GM18870 (cell line): ENCODE measurements around the gene RRP1B.
"Not testable (repeated sequence)": the region's sequence is repeated elsewhere in the genome, so short reads cannot be mapped to it uniquely, and the experiment has no call there.

Experiments
- ATAC-seq: cut with Tn5 transposase; IDR thresholded peaks from one replicate; pipeline ENCODE4 v1.9.1; 2021; ENCODE audit warnings: moderate library complexity; ENCODE audit not compliant: unreplicated experiment

The RRP1B gene

DNA sequence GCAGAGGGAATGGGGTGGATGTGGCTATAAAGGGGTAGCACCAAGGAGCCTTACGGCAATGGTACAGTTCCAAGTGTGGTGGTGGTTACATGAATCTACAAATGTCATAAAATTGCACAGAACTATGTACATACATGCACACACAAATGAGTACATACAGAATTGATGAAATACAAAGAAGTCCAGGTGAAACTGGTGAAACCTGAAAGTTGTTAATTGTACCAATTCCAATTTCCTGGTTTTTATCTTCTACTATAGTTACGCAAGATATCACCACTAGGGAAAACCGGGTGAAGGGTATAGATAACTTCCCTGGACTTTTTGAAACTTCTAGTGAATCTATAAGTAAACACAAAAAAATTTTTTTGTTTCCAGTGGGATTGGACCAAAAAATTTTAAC, 19.0 kb upstream of the RRP1B start:
- ATAC-seq: no peak

GRCh38 chr21:43643193-43643592, 16.2 kb upstream of the RRP1B start:
- ATAC-seq: no peak

GRCh38 chr21:43644071-43644470, 15.3 kb upstream of the RRP1B start:
- no peak for ATAC-seq

- ATAC-seq: no peak
Measured at GRCh38 chr21:43644609-43645008, 14.8 kb upstream of the RRP1B start.

- no peak for ATAC-seq
Measured at GRCh38 chr21:43645136-43645891, 14.0 kb upstream of the RRP1B start.

DNA sequence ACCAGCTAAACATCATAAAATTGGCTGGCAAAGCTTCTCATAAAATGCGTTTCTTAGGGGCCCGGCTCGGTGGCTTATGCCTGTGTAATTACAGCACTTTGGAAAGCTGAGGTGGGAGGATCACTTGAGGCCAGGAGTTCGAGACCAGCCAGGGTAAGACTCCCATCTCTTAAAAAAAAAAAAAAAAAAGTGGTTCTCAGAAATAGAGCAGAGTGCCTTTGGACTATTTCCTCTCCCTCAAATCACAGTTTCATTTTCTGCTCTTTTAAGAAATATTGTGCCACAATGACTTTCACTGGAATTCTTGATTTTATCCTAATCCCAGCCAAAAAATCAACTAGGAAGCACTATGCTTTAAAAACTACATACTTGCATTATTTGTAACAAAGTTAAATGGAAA, 13.4 kb upstream of the RRP1B start:
- no peak for ATAC-seq

DNA sequence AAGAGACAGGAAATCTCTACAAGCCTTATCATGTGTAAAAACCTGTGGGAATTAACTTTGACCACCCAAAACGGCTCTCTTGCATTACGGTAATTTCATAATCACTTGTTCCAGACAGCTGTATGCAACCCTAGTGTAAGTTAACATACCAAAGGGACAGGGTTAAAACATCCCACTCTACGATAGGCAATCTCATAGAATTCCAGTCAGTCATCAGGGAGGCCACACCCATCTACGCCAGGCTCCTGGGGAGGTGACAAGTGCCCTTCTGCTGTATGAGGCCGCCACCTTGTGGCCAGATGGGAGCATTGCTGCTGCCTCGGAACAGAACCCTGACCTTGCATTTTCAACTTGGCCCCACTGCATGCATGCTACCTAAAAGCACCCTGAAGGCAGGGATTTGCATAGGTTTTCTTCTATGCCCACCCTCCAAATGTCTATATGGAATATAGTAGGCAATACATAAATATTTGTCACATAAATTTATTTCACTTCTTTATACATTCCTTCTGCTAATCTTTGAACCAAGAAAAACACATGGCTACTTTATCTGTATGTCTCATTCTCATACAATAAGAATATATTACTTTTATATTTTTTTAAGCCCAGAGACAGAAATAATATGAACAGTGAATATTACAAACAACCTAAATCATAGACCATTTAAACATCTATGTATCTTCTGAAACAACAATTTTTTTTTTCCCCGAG, 12.7 kb upstream of the RRP1B start:
- no peak for ATAC-seq

GRCh38 chr21:43648171-43648570, 11.2 kb upstream of the RRP1B start:
- no peak for ATAC-seq

DNA sequence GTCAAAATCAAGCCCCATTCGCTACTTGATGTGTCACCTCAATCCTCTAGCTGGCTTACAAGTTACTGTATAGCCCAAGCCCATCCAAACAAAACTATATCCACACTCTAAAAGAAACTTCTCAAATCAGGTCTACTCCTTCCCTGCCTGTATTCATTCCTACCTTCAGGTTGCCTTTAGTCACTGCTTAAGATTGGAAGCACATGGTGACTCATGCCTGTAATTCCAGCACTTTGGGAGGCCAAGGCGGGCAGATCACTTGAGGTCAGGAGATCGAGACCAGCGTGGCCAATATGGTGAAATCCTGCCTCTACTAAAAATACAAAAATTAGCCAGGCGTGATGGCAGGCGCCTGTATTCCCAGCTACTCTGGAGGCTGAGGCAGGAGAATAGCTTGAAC, 7.4 kb upstream of the RRP1B start:
- ATAC-seq: not testable (repeated sequence)

GRCh38 chr21:43652616-43653015, 6.7 kb upstream of the RRP1B start:
- ATAC-seq: no peak

GRCh38 chr21:43653626-43654025, 5.7 kb upstream of the RRP1B start:
- ATAC-seq: no peak

GRCh38 chr21:43654806-43655489, 4.4 kb upstream of the RRP1B start:
- no peak for ATAC-seq

- no peak for ATAC-seq
Measured at GRCh38 chr21:43657355-43658087, 1.8 kb upstream of the RRP1B start.

- ATAC-seq: no peak
Measured at GRCh38 chr21:43658088-43658741, 1.1 kb upstream of the RRP1B start.

DNA sequence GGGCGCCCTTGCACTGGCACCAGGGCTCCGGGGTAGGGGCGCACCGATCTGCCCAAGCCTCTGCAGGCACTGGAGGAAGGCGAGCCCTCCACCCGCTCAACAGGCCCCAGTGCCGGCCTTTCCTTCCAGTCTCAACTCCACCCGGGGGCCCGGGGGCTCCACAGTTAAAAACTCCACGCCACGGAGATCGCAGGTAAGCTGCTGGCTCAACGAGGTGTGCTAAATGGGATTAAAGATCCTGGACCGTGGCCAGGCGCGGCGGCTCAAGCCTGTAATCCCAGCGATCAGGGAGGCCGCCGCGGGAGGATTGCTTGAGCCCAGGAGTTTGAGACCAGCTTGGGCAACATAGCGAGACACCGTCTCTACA, 608 bp upstream of the RRP1B start:
- ATAC-seq: no peak

- no peak for ATAC-seq
Measured at GRCh38 chr21:43662286-43662685, 2.9 kb downstream of the RRP1B start.

DNA sequence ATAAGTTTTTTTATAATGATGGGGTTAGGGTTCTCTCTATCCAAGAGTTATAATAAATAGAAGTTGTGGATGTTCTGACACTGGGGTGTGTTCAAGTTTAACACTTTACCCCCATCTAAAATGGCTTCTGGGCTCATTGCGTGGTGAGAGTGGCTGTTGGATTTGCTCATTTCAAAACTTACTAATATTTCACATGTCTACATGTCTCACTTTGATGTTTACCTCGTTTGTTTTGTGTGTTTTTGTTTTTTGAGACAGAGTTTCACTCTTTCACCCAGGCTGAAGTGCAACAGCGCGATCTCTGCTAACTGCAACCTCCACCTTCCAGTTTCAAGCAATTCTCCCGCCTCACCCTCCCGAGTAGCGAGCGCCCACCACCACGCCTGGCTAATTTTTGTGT, 3.7 kb downstream of the RRP1B start:
- ATAC-seq: no peak

DNA sequence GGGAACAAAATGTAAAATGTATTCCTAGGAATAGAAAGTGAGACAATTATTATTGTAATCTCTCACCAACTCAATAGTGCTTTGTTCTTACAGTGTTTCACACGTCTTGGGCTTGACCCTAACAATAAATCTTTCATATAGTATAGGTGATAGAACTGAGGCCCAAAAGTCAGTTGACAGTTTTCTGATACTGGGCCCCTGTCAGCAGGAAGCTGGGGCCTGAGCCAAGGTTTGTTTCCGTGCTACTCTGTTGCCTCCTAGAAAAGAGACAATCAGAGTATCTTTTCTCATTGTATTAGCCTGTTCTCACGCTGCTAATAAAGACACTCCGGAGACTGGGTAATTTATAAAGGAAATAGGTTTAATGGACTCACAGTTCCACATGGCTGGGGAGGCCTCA, 5.0 kb downstream of the RRP1B start:
- no peak for ATAC-seq

GRCh38 chr21:43665879-43666278, 6.5 kb downstream of the RRP1B start:
- ATAC-seq: no peak

GRCh38 chr21:43667191-43667904, 8.0 kb downstream of the RRP1B start:
- ATAC-seq: no peak
